SK-N-MC (cell line): Measurements from ENCODE around the gene NAA60.

ENCODE experiments used
- DNase-seq: peaks from one replicate; pipeline ENCODE4 v3.0.0-alpha.2; 2011; ENCODE audit warnings: low read depth, low spot score
- H3K27ac ChIP-seq: fragments of 200-600 bp; sonication (generic); 2 replicates; pipeline ENCODE4 v1.5.1; 2016; ENCODE audit warnings: mixed run types
- H3K36me3 ChIP-seq: fragments of 200-600 bp; sonication (generic); 2 replicates; pipeline ENCODE4 v1.6.1; 2017; ENCODE audit warnings: antibody characterized with exemption, low read length, mixed read lengths; ENCODE audit not compliant: insufficient read depth
- H3K4me3 ChIP-seq: fragments of 200-600 bp; sonication (generic); 2 replicates; pipeline ENCODE4 v1.5.1; 2016
- H3K9ac ChIP-seq: fragments of 200-600 bp; sonication (generic); 2 replicates; pipeline ENCODE4 v1.8.0; 2017; ENCODE audit warnings: mixed run types, mixed read lengths; ENCODE audit not compliant: insufficient read length
- H3K9me3 ChIP-seq: fragments of 200-600 bp; sonication (generic); 2 replicates; pipeline ENCODE4 v1.6.1; 2017; ENCODE audit warnings: low read depth, mild to moderate bottlenecking, antibody characterized with exemption, low read length, moderate library complexity, mixed read lengths
- EZH2 ChIP-seq: fragments of 200-600 bp; sonication (generic); IDR thresholded peaks from one replicate; pipeline ENCODE4 v1.6.1; 2017; ENCODE audit warnings: antibody characterized with exemption
- FOXP2 ChIP-seq: optimal IDR thresholded peaks from 2 replicates; pipeline ENCODE3; 2011; ENCODE audit warnings: mild to moderate bottlenecking, moderate library complexity; ENCODE audit not compliant: insufficient read depth; ENCODE audit errors: extremely low read length, control extremely low read depth
- POLR2AphosphoS5 ChIP-seq: IDR thresholded peaks from 2 replicates; pipeline ENCODE4 v1.6.1; 2012; ENCODE audit warnings: mild to moderate bottlenecking, low read depth, low read length, borderline replicate concordance

NAA60 gene

GRCh38 chr16:3443108-3444031 lies at the start of gene NAA60, which contains the start of gene ZNF597:
Gene NAA60 (plus strand): TSS chr16:3443680. CDS start chr16:3476228, 32,548 bp downstream.
Gene ZNF597 (minus strand): TSS chr16:3443504. CDS start chr16:3443153, 351 bp downstream.
- Histone ChIP-seq H3K9ac (peak within 1 kb of the TSS; percentile 87), H3K4me3 (peak within 1 kb of the TSS; percentile 87), H3K27ac (peak within 1 kb of the TSS; percentile 78; the same call in 1 of the 2 replicates), H3K36me3 (peaks cover 46% of the 10 kb centered on the region), H3K9me3 (no peaks in the 10 kb centered on the region)
- peak; percentile 78 for DNase-seq
- TF ChIP-seq POLR2AphosphoS5 (peak; percentile 75), FOXP2 (no peak)

GRCh38 chr16:3400446-3400778 lies 43.1 kb upstream of the NAA60 start:
- peaks cover 3% of the 10 kb centered on the region for H3K9me3 ChIP-seq
- no peak for DNase-seq
- H3K27ac ChIP-seq: no peak overlapping the region
- peaks cover 62% of the 10 kb centered on the region for H3K36me3 ChIP-seq
- H3K4me3 ChIP-seq: peak overlapping the region; percentile 96
- TF ChIP-seq EZH2: no peak
- TF ChIP-seq POLR2AphosphoS5: no peak
- no peak for TF ChIP-seq FOXP2
- peak overlapping the region; percentile 95 for H3K9ac ChIP-seq

GRCh38 chr16:3400779-3401688 lies 42.4 kb upstream of the NAA60 start, which contains the start of the genes ZNF174 and ZSCAN32:
Gene ZNF174 (plus strand): TSS chr16:3401215. CDS start chr16:3402005, 790 bp downstream.
Gene ZSCAN32 (minus strand): TSS chr16:3401004. CDS start chr16:3397557, 3,447 bp downstream.
- H3K9me3 ChIP-seq: peaks cover 3% of the 10 kb centered on the region
- H3K4me3 ChIP-seq: peak within 1 kb of the TSS; percentile 96
- TF ChIP-seq EZH2 (no peak), FOXP2 (peak; percentile 13), POLR2AphosphoS5 (peak; percentile 90)
- peak; percentile 96 for DNase-seq
- H3K36me3 ChIP-seq: peaks cover 62% of the 10 kb centered on the region
- H3K9ac ChIP-seq: peak within 1 kb of the TSS; percentile 95
- H3K27ac ChIP-seq: no peak within 1 kb of the TSS; the same call in 1 of the 2 replicates

- TF ChIP-seq FOXP2: no peak
- no peak for TF ChIP-seq EZH2
- TF ChIP-seq POLR2AphosphoS5: no peak
- no peak for DNase-seq
- Histone ChIP-seq H3K27ac (no peak overlapping the region; the same call in 1 of the 2 replicates), H3K4me3 (peak overlapping the region; percentile 96), H3K9me3 (peaks cover 7% of the 10 kb centered on the region), H3K36me3 (peaks cover 62% of the 10 kb centered on the region), H3K9ac (peak overlapping the region; percentile 79)
Observed at GRCh38 chr16:3401719-3402397, 41.6 kb upstream of the NAA60 start.

GRCh38 chr16:3408561-3409197 lies 34.8 kb upstream of the NAA60 start:
- no peak overlapping the region for H3K27ac ChIP-seq
- TF ChIP-seq FOXP2 (no peak), POLR2AphosphoS5 (no peak)
- no peak for DNase-seq
- H3K4me3 ChIP-seq: no peak overlapping the region
- peaks cover 51% of the 10 kb centered on the region for H3K36me3 ChIP-seq
- H3K9me3 ChIP-seq: peaks cover 15% of the 10 kb centered on the region
- H3K9ac ChIP-seq: no peak overlapping the region

GRCh38 chr16:3413730-3414379 lies 29.6 kb upstream of the NAA60 start:
- H3K27ac ChIP-seq: no peak overlapping the region
- H3K9ac ChIP-seq: no peak overlapping the region
- H3K9me3 ChIP-seq: no peaks in the 10 kb centered on the region
- H3K36me3 ChIP-seq: peaks cover 1% of the 10 kb centered on the region; the same call in 1 of the 2 replicates
- DNase-seq: no peak
- no peak for TF ChIP-seq EZH2
- no peak for TF ChIP-seq POLR2AphosphoS5
- TF ChIP-seq FOXP2: no peak
- H3K4me3 ChIP-seq: no peak overlapping the region

GRCh38 chr16:3431779-3432219 lies 11.7 kb upstream of the NAA60 start:
- TF ChIP-seq EZH2 (no peak), FOXP2 (no peak), POLR2AphosphoS5 (no peak)
- no peak overlapping the region for H3K9ac ChIP-seq
- H3K36me3 ChIP-seq: peaks cover 11% of the 10 kb centered on the region; the same call in 1 of the 2 replicates
- no peaks in the 10 kb centered on the region for H3K9me3 ChIP-seq
- no peak overlapping the region for H3K4me3 ChIP-seq
- H3K27ac ChIP-seq: no peak overlapping the region
- DNase-seq: no peak
